Measurements from ENCODE around the gene AFF3.
"Not testable (repeated sequence)": the region's sequence is repeated elsewhere in the genome, so short reads cannot be mapped to it uniquely, and the experiment has no call there.

AFF3 gene

DNA sequence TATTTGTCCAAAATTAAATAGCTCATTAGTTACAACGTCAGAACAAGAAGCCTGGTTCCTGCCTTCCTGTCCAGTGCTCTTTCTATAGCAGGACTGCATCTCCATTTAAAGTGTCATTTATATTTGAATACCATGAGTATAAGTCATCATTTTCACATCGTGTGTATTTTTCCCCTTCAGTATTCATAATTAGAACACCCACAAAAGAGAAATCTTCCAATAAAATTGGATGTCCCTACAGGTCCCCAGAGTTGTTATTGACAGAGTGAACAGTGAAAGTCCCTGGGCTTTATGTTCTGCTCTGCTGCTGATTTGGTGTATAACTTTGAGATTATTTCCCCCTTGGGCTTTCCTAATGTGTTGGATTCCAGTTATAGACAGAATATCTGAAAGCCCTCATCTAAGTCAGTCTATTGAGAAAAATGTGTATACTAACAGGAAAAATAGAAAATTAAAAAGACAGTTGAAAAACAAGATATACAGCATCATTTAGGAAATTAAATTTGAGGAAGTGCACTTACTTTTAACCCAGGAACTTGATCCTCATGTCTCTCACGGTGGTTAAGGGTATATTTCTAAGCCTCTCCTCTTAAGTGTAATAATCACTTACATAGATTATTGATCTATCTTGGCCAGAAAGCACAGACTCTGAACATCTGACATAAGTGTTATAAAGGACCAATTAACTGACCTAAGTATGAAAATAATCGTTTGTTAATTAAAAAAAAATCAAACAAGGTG lies 637.4 kb downstream of the AFF3 start:
- no peak for DNase-seq

GRCh38 chr2:99503662-99504416 lies 638.6 kb downstream of the AFF3 start:
- not testable (repeated sequence) for DNase-seq

DNA sequence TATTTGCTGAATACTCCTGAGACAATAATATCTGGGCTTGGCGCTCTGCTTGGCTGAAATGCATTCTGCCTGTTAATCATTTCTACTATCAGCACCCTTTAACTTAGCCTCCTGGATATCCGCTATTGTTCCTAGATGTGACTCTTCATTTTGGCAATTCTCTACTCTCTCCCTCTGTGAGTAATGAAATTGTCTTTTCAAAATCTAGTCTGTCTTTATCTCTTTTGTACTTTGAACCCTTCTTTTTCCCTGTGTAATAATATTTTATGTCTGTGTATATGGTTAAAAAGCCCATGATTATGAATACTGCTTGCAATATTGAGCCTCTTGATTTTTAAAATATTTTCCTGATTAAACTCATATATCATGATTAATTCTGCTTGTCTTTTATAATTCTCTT lies 646.4 kb downstream of the AFF3 start:
- no peak for DNase-seq

Measured in MV-4-11 (cell line).